ENCODE measurements around the gene ATP2C2.
"Not testable (repeated sequence)": the region's sequence is repeated elsewhere in the genome, so short reads cannot be mapped to it uniquely, and the experiment has no call there.

ATP2C2 gene

GRCh38 chr16:84392031-84392360 is 23.7 kb downstream of the ATP2C2 start:
- no peak for TF ChIP-seq CTCF (IDR thresholded peaks at IDR 0.05; ENCODE audit: low read length, missing control alignments)
- no peak overlapping the region for H3K4me3 ChIP-seq (replicated peaks; ENCODE audit: low read depth, low read length)
- no peak for DNase-seq (ENCODE audit: low read depth)

- not testable (repeated sequence) for H3K4me3 ChIP-seq (replicated peaks; ENCODE audit: low read depth, low read length); DNase-seq (ENCODE audit: low read depth)
These were observed 27.7 kb downstream of the ATP2C2 start for GRCh38 chr16:84396082-84396481.

GRCh38 chr16:84396537-84397008 is 28.2 kb downstream of the ATP2C2 start:
- no peak overlapping the region for H3K4me3 ChIP-seq (replicated peaks; ENCODE audit: low read depth, low read length)
- TF ChIP-seq CTCF (IDR thresholded peaks at IDR 0.05; ENCODE audit: low read length, missing control alignments) = no peak
- DNase-seq (ENCODE audit: low read depth) = no peak

GRCh38 chr16:84397090-84397489 is 28.8 kb downstream of the ATP2C2 start:
- no peak overlapping the region for H3K4me3 ChIP-seq (replicated peaks; ENCODE audit: low read depth, low read length)
- DNase-seq (ENCODE audit: low read depth) = no peak
- peak; percentile 23 for TF ChIP-seq CTCF (IDR thresholded peaks at IDR 0.05; ENCODE audit: low read length, missing control alignments)

GRCh38 chr16:84398701-84399100 is 30.4 kb downstream of the ATP2C2 start:
- DNase-seq (ENCODE audit: low read depth) = no peak
- no peak overlapping the region for H3K4me3 ChIP-seq (replicated peaks; ENCODE audit: low read depth, low read length)
- no peak for TF ChIP-seq CTCF (IDR thresholded peaks at IDR 0.05; ENCODE audit: low read length, missing control alignments)

- H3K4me3 ChIP-seq (replicated peaks; ENCODE audit: low read depth, low read length); DNase-seq (ENCODE audit: low read depth): not testable (repeated sequence)
These were observed 31.6 kb downstream of the ATP2C2 start for GRCh38 chr16:84399912-84400311.

- DNase-seq (ENCODE audit: low read depth); H3K4me3 ChIP-seq (replicated peaks; ENCODE audit: low read depth, low read length): not testable (repeated sequence)
These were observed 35.1 kb downstream of the ATP2C2 start for GRCh38 chr16:84403435-84403834.

GRCh38 chr16:84404324-84404723 is 36.0 kb downstream of the ATP2C2 start:
- DNase-seq (ENCODE audit: low read depth) = no peak
- H3K4me3 ChIP-seq (replicated peaks; ENCODE audit: low read depth, low read length) = no peak overlapping the region
- no peak for TF ChIP-seq CTCF (IDR thresholded peaks at IDR 0.05; ENCODE audit: low read length, missing control alignments)

All from fibroblast of pulmonary artery (primary cell).